DOHH2 (cell line): ENCODE results near the gene TFCP2L1.

Experiments used
- EZH2phosphoT487 ChIP-seq: fragments of 200-600 bp; sonication (generic); IDR thresholded peaks from 2 replicates; pipeline ENCODE4 v1.6.1; 2017; ENCODE audit warnings: borderline replicate concordance, mild to moderate bottlenecking, antibody characterized with exemption, low read length, moderate library complexity, mixed read lengths
- TF ChIP-seq, protein P1 (sequence below): fragments of 200-600 bp; sonication (generic); IDR thresholded peaks from one replicate; pipeline ENCODE4 v1.5.1; 2014; ENCODE audit warnings: antibody characterized with exemption, mild to moderate bottlenecking, low read depth, low read length; ENCODE audit not compliant: poor library complexity, severe bottlenecking

DNA sequence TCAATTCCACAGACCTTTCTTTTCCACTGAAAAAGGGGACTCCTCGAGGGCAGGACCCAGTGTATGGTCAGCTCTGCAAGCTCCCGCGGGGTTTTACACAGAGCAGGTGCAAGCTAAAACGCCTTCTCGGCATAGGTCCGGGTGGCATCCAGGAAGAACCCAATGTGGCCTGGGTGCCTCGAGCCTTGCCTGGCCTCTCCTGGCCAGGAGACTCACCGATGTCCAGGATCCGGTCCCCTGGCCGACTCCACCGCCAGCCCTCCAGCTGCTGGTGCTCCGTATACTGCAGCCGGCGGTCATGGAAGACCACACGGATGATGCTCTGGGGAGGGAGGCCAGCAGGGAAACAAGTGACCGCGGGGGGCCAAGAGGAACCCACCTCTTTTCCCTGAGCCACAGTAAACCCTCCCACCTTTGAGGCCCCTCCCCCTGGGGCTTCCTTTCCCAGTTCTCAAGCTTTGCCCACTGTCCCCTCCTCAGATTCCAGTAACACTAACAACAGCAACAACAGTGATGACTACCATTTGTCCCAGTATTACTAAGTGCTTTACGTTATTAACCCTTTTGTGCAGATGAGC, 36.1 kb downstream of the TFCP2L1 start:
- TF ChIP-seq, protein P1, sequence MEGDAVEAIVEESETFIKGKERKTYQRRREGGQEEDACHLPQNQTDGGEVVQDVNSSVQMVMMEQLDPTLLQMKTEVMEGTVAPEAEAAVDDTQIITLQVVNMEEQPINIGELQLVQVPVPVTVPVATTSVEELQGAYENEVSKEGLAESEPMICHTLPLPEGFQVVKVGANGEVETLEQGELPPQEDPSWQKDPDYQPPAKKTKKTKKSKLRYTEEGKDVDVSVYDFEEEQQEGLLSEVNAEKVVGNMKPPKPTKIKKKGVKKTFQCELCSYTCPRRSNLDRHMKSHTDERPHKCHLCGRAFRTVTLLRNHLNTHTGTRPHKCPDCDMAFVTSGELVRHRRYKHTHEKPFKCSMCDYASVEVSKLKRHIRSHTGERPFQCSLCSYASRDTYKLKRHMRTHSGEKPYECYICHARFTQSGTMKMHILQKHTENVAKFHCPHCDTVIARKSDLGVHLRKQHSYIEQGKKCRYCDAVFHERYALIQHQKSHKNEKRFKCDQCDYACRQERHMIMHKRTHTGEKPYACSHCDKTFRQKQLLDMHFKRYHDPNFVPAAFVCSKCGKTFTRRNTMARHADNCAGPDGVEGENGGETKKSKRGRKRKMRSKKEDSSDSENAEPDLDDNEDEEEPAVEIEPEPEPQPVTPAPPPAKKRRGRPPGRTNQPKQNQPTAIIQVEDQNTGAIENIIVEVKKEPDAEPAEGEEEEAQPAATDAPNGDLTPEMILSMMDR: no peak
- no peak for TF ChIP-seq EZH2phosphoT487
